ENCODE data around the gene YDJC. TPM values are rescaled to one million over a fixed set of nuclear protein-coding genes. Genes with fewer than 3 reads are reported as not detected.
"Not testable (repeated sequence)": the region's sequence is repeated elsewhere in the genome, so short reads cannot be mapped to it uniquely, and the experiment has no call there.

Gene YDJC
- total and polyA plus RNA-seq, 8 donors = 8.1 to 75.3 (median 38.1) TPM

- Histone ChIP-seq H3K9me3 (no peaks in the 10 kb centered on the region), H3K27ac (peak overlapping the region in 1 of 5 donors; percentile 12), H3K36me3 (peaks cover 3 to 11% (median 7%) of the 10 kb centered on the region in 4 donors), H3K4me3 (no peak overlapping the region), H3K4me1 (peaks cover 55 to 87% (median 71%) of the 10 kb centered on the region in 4 donors), H3K27me3 (no peaks in the 10 kb centered on the region)
- DNase-seq = no peak
- WGBS, 5 donors = 67 to 71% (median 70%) methylated on average over 4 of the region's 4 CpGs
- intact Hi-C loops (cut with DNase I; ENCODE audit: low total_unique reads) = no loop called here
- no peak for TF ChIP-seq CTCF (IDR thresholded peaks at IDR 0.05)
- TF ChIP-seq EP300 (IDR thresholded peaks at IDR 0.05) = no peak
- TF ChIP-seq POLR2A (IDR thresholded peaks at IDR 0.05) = no peak
- TF ChIP-seq POLR2AphosphoS5 (IDR thresholded peaks at IDR 0.05) = no peak
Measured at GRCh38 chr22:21587803-21588611, 41.8 kb downstream of the YDJC start.

GRCh38 chr22:21585389-21585788 is 44.4 kb downstream of the YDJC start:
- Histone ChIP-seq H3K4me3 (no peak overlapping the region), H3K9me3 (no peaks in the 10 kb centered on the region), H3K36me3 (peaks cover 0 to 4% (median 0%) of the 10 kb centered on the region in 4 donors), H3K27me3 (no peaks in the 10 kb centered on the region), H3K4me1 (peaks cover 51 to 91% (median 70%) of the 10 kb centered on the region in 4 donors), H3K27ac (no peak overlapping the region)
- WGBS, 5 donors = 75 to 81% (median 77%) methylated on average over 2 of the region's 2 CpGs
- intact Hi-C loops (cut with DNase I; ENCODE audit: low total_unique reads) = no loop called here
- TF ChIP-seq POLR2A (IDR thresholded peaks at IDR 0.05) (no peak), EP300 (IDR thresholded peaks at IDR 0.05) (no peak), POLR2AphosphoS5 (IDR thresholded peaks at IDR 0.05) (no peak), CTCF (IDR thresholded peaks at IDR 0.05) (no peak)
- DNase-seq = no peak

GRCh38 chr22:21582801-21583740 is 46.8 kb downstream of the YDJC start:
- no peak for DNase-seq
- TF ChIP-seq CTCF (IDR thresholded peaks at IDR 0.05) (no peak), POLR2A (IDR thresholded peaks at IDR 0.05) (no peak), POLR2AphosphoS5 (IDR thresholded peaks at IDR 0.05) (no peak), EP300 (IDR thresholded peaks at IDR 0.05) (no peak)
- Histone ChIP-seq H3K36me3 (peaks cover 0 to 4% (median 0%) of the 10 kb centered on the region in 4 donors), H3K4me1 (peaks cover 47 to 93% (median 69%) of the 10 kb centered on the region in 4 donors), H3K27ac (peak overlapping the region in 1 of 5 donors; percentile 12), H3K27me3 (no peaks in the 10 kb centered on the region), H3K4me3 (no peak overlapping the region), H3K9me3 (no peaks in the 10 kb centered on the region)
- WGBS, 5 donors = 49 to 63% (median 58%) methylated on average over 10 of the region's 10 CpGs
- intact Hi-C loops (cut with DNase I; ENCODE audit: low total_unique reads) = no loop called here

GRCh38 chr22:21581009-21581713 is 48.7 kb downstream of the YDJC start:
- H3K4me3 ChIP-seq; H3K27me3 ChIP-seq; H3K9me3 ChIP-seq; H3K36me3 ChIP-seq; intact Hi-C loops (cut with DNase I; ENCODE audit: low total_unique reads); H3K27ac ChIP-seq; DNase-seq: not testable (repeated sequence)
- peaks cover 52 to 92% (median 68%) of the 10 kb centered on the region in 4 donors for H3K4me1 ChIP-seq
- WGBS, 5 donors = 90 to 96% (median 93%) methylated on average over 10 of the region's 10 CpGs

- intact Hi-C loops (cut with DNase I; ENCODE audit: low total_unique reads); DNase-seq; H3K9me3 ChIP-seq; H3K4me3 ChIP-seq; H3K27ac ChIP-seq; H3K27me3 ChIP-seq; H3K36me3 ChIP-seq: not testable (repeated sequence)
- peaks cover 52 to 92% (median 66%) of the 10 kb centered on the region in 4 donors for H3K4me1 ChIP-seq
- 90 to 97% (median 94%) methylated on average over 9 of the region's 9 CpGs for WGBS, 5 donors
Measured at GRCh38 chr22:21580623-21581007, 49.2 kb downstream of the YDJC start.
